Measurements from ENCODE around the gene PLCB1.

DNA sequence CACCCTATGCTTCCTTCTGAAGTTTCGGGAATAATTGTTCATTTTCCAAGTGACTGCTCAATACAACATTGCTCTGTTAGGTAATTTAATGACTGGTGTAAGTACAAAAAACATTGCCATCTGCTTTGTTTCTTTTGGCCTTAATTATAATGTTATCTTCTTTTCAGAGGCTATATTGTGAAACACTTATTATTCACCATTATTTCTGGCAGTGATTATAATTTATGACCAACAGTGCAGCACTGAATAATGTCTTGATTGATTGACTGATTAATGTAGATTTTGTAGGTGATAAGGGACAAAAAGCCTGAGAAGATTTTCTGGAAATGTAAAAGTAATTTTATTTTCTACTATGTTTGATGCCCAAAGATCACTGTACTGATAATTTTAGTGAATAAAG lies 377.7 kb downstream of the PLCB1 start:
- TF ChIP-seq, protein P1, sequence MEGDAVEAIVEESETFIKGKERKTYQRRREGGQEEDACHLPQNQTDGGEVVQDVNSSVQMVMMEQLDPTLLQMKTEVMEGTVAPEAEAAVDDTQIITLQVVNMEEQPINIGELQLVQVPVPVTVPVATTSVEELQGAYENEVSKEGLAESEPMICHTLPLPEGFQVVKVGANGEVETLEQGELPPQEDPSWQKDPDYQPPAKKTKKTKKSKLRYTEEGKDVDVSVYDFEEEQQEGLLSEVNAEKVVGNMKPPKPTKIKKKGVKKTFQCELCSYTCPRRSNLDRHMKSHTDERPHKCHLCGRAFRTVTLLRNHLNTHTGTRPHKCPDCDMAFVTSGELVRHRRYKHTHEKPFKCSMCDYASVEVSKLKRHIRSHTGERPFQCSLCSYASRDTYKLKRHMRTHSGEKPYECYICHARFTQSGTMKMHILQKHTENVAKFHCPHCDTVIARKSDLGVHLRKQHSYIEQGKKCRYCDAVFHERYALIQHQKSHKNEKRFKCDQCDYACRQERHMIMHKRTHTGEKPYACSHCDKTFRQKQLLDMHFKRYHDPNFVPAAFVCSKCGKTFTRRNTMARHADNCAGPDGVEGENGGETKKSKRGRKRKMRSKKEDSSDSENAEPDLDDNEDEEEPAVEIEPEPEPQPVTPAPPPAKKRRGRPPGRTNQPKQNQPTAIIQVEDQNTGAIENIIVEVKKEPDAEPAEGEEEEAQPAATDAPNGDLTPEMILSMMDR (IDR thresholded peaks at IDR 0.05; ENCODE audit: low read length), result no peak
- TF ChIP-seq EZH2 (IDR thresholded peaks at IDR 0.05; ENCODE audit: borderline replicate concordance, low read length), result no peak
